Loucy (cell line): ENCODE results near the gene CDYL.

Experiments
- H2AFZ ChIP-seq: fragments of 200-600 bp; sonication (generic); 2 replicates; pipeline ENCODE4 v1.6.0; 2016; ENCODE audit warnings: antibody characterized with exemption, mild to moderate bottlenecking, low read length, moderate library complexity
- H3F3A ChIP-seq: fragments of 200-600 bp; 2 replicates; pipeline ENCODE4 v1.6.0; 2016; ENCODE audit warnings: antibody characterized with exemption, low read depth, mild to moderate bottlenecking
- H3K27me3 ChIP-seq: fragments of 200-600 bp; sonication (generic); 2 replicates; pipeline ENCODE4 v1.6.1; 2014; ENCODE audit warnings: low read length, mild to moderate bottlenecking; ENCODE audit not compliant: insufficient read depth, poor library complexity, severe bottlenecking
- H3K36me3 ChIP-seq: fragments of 200-600 bp; sonication (generic); 2 replicates; pipeline ENCODE4 v1.6.1; 2016; ENCODE audit warnings: low read length; ENCODE audit not compliant: insufficient read depth
- H3K4me1 ChIP-seq: fragments of 200-600 bp; sonication (generic); 2 replicates; pipeline ENCODE4 v1.5.1; 2014; ENCODE audit warnings: low read length, mild to moderate bottlenecking; ENCODE audit not compliant: insufficient read depth, poor library complexity, severe bottlenecking
- H3K4me2 ChIP-seq: fragments of 200-600 bp; sonication (generic); 2 replicates; pipeline ENCODE4 v1.6.0; 2014; ENCODE audit warnings: antibody characterized with exemption, low read length, low read depth, mild to moderate bottlenecking; ENCODE audit not compliant: poor library complexity, severe bottlenecking
- H3K4me3 ChIP-seq: fragments of 200-600 bp; sonication (generic); 2 replicates; pipeline ENCODE4 v1.5.1; 2014; ENCODE audit warnings: low read length, mild to moderate bottlenecking, mixed read lengths; ENCODE audit not compliant: poor library complexity, severe bottlenecking
- H3K79me2 ChIP-seq: fragments of 200-600 bp; sonication (generic); 2 replicates; pipeline ENCODE4 v1.6.1; 2014; ENCODE audit warnings: low read length; ENCODE audit not compliant: insufficient read depth
- H3K9ac ChIP-seq: fragments of 200-600 bp; sonication (generic); 2 replicates; pipeline ENCODE4 v1.6.0; 2014; ENCODE audit warnings: mild to moderate bottlenecking, low read depth, low read length, moderate library complexity; ENCODE audit not compliant: poor library complexity, severe bottlenecking
- H3K9me2 ChIP-seq: fragments of 200-600 bp; sonication (generic); replicated peaks from 2 replicates; pipeline ENCODE4 v1.6.1; 2016; ENCODE audit warnings: low read depth, low read length, mixed read lengths
- H3K9me3 ChIP-seq: fragments of 200-600 bp; sonication (generic); 2 replicates; pipeline ENCODE4 v1.6.1; 2014; ENCODE audit warnings: mild to moderate bottlenecking, antibody characterized with exemption, low read length, low read depth; ENCODE audit not compliant: insufficient read depth
- H4K20me1 ChIP-seq: fragments of 200-600 bp; sonication (generic); 2 replicates; pipeline ENCODE4 v1.6.0; 2014; ENCODE audit warnings: antibody characterized with exemption, low read length, mild to moderate bottlenecking; ENCODE audit not compliant: insufficient read depth, poor library complexity, severe bottlenecking
- EZH2phosphoT487 ChIP-seq: fragments of 200-600 bp; IDR thresholded peaks from 2 replicates; pipeline ENCODE4 v1.6.1; 2018; ENCODE audit warnings: antibody characterized with exemption, mild to moderate bottlenecking, moderate library complexity, borderline replicate concordance
- TF ChIP-seq, protein P1 (sequence below): fragments of 200-600 bp; sonication (generic); conservative IDR thresholded peaks from 2 replicates; pipeline ENCODE4 v1.5.1; 2014; ENCODE audit warnings: mild to moderate bottlenecking, antibody characterized with exemption, low read length

CDYL gene

GRCh38 chr6:4950076-4950475 is 173.9 kb downstream of the CDYL start:
- H3K9ac ChIP-seq = no peak overlapping the region
- H3K4me3 ChIP-seq = no peak overlapping the region
- no peaks in the 10 kb centered on the region for H3K4me1 ChIP-seq
- no peaks in the 10 kb centered on the region for H3F3A ChIP-seq
- no peaks in the 10 kb centered on the region for H3K27me3 ChIP-seq
- H2AFZ ChIP-seq = no peak overlapping the region
- H3K9me2 ChIP-seq = no peaks in the 10 kb centered on the region
- TF ChIP-seq, protein P1, sequence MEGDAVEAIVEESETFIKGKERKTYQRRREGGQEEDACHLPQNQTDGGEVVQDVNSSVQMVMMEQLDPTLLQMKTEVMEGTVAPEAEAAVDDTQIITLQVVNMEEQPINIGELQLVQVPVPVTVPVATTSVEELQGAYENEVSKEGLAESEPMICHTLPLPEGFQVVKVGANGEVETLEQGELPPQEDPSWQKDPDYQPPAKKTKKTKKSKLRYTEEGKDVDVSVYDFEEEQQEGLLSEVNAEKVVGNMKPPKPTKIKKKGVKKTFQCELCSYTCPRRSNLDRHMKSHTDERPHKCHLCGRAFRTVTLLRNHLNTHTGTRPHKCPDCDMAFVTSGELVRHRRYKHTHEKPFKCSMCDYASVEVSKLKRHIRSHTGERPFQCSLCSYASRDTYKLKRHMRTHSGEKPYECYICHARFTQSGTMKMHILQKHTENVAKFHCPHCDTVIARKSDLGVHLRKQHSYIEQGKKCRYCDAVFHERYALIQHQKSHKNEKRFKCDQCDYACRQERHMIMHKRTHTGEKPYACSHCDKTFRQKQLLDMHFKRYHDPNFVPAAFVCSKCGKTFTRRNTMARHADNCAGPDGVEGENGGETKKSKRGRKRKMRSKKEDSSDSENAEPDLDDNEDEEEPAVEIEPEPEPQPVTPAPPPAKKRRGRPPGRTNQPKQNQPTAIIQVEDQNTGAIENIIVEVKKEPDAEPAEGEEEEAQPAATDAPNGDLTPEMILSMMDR = no peak
- TF ChIP-seq EZH2phosphoT487 = no peak
- H3K79me2 ChIP-seq = no peaks in the 10 kb centered on the region
- peaks cover 54% of the 10 kb centered on the region; the same call in 1 of the 2 replicates for H3K36me3 ChIP-seq
- H3K4me2 ChIP-seq = no peak overlapping the region
- no peaks in the 10 kb centered on the region for H4K20me1 ChIP-seq
- H3K9me3 ChIP-seq = no peaks in the 10 kb centered on the region

DNA sequence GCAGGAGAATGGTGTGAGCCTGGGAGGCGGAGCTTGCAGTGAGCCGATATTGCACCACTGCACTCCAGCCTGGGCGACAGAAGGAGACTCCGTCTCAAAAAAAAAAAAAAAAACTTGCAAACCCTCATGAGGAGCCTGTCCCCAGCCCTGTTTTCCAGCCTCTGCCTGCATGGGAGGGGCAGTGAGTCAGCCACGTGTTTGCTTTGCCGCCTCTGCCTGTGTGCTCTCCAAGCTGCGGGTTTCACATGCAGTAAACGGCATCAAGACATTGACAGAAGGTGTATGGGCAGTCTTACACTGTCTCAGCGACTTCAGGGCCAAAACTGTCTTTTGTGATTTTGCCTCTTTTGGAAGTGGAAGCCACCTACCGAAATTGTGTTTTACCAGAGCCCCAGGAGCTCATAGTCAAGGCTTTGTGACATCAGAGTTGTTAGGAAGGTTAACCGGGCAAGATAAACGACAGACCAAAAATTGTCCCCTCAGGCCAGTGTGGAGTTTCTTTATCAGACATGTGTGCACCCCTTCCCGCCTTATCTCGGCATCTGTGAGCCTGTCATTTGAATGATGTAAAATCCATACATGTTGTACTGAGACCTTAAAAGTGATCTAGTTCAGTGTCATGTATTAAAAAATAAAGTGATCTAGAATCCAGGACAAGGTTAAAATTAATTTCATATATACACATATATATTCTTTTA is 174.8 kb downstream of the CDYL start:
- Histone ChIP-seq H3K9me2 (no peaks in the 10 kb centered on the region), H3K27me3 (no peaks in the 10 kb centered on the region), H3K79me2 (no peaks in the 10 kb centered on the region), H3K9ac (no peak overlapping the region), H3K9me3 (no peaks in the 10 kb centered on the region), H3K4me2 (no peak overlapping the region), H3K4me1 (no peaks in the 10 kb centered on the region), H2AFZ (no peak overlapping the region), H4K20me1 (no peaks in the 10 kb centered on the region), H3F3A (no peaks in the 10 kb centered on the region), H3K4me3 (no peak overlapping the region), H3K36me3 (peaks cover 51% of the 10 kb centered on the region; the same call in 1 of the 2 replicates)
- TF ChIP-seq, protein P1 = no peak
- no peak for TF ChIP-seq EZH2phosphoT487

- H3K36me3 ChIP-seq = peaks cover 49% of the 10 kb centered on the region; the same call in 1 of the 2 replicates
These were observed 177.2 kb downstream of the CDYL start for GRCh38 chr6:4953440-4953839.

More at GRCh38 chr6:4953440-4953839, 177.2 kb downstream of the CDYL start:
- Histone ChIP-seq H3K9ac (no peak overlapping the region), H3K79me2 (no peaks in the 10 kb centered on the region), H3K4me2 (no peak overlapping the region), H4K20me1 (no peaks in the 10 kb centered on the region), H3K9me2 (no peaks in the 10 kb centered on the region), H3K27me3 (no peaks in the 10 kb centered on the region), H3K4me1 (no peaks in the 10 kb centered on the region), H3K4me3 (no peak overlapping the region), H2AFZ (no peak overlapping the region), H3K9me3 (no peaks in the 10 kb centered on the region), H3F3A (no peaks in the 10 kb centered on the region)
- TF ChIP-seq EZH2phosphoT487 = no peak
- TF ChIP-seq, protein P1 = no peak
